Measurements from ENCODE around the gene FAM107B. TPM values are rescaled to one million over a fixed set of nuclear protein-coding genes. Genes with fewer than 3 reads are reported as not detected.

FAM107B gene
- total and polyA plus RNA-seq, 11 donors = 1.9 to 27.6 (median 4.9) TPM

DNA sequence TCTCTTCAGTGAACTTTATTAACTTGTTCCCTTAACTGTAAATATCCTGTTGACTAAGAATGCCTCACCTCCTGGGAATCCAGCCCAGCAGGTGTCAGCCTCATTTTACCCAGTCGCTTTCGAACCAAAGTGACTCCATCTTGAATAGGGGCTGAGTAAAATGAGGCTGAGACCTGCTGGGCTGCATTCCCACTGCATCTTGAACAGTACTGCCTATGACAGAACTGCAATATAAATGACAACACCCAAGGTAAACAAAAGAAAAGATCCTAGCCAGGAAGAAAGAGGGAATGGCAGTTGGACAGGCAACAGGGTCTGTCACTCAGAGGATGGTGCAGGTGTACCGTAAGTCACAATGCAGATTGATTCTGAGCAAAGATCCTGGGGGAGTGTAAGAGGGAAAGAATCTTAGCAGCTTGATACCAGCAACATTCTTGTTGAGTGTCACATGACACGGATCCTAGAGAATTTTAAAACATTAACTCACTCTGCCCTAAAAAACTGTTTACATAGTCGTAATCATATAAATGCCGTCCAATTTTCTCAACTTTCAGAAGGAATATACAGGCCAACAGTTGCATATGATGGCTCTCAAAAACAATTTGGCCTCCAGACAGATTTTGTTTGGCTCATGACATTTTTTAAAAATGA, 4.4 kb upstream of the FAM107B start:
- intact Hi-C loops (cut with DNase I) = no loop called here
- no peak for TF ChIP-seq POLR2A (IDR thresholded peaks at IDR 0.05)
- TF ChIP-seq, protein P1, sequence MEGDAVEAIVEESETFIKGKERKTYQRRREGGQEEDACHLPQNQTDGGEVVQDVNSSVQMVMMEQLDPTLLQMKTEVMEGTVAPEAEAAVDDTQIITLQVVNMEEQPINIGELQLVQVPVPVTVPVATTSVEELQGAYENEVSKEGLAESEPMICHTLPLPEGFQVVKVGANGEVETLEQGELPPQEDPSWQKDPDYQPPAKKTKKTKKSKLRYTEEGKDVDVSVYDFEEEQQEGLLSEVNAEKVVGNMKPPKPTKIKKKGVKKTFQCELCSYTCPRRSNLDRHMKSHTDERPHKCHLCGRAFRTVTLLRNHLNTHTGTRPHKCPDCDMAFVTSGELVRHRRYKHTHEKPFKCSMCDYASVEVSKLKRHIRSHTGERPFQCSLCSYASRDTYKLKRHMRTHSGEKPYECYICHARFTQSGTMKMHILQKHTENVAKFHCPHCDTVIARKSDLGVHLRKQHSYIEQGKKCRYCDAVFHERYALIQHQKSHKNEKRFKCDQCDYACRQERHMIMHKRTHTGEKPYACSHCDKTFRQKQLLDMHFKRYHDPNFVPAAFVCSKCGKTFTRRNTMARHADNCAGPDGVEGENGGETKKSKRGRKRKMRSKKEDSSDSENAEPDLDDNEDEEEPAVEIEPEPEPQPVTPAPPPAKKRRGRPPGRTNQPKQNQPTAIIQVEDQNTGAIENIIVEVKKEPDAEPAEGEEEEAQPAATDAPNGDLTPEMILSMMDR (IDR thresholded peaks at IDR 0.05) = no peak
- no peak overlapping the region for H3K27ac ChIP-seq
- no peaks in the 10 kb centered on the region for H3K27me3 ChIP-seq
- H3K4me1 ChIP-seq = peaks cover 0 to 10% (median 0%) of the 10 kb centered on the region in 12 donors
- H3K36me3 ChIP-seq = no peaks in the 10 kb centered on the region
- H3K9me3 ChIP-seq = no peaks in the 10 kb centered on the region
- peak; percentile 11 to 67 (median 31) for ATAC-seq
- no peak overlapping the region for H3K4me3 ChIP-seq
- 71 to 77% (median 75%) methylated on average over 6 of the region's 6 CpGs for WGBS, 4 donors
- DNase-seq = no peak

DNA sequence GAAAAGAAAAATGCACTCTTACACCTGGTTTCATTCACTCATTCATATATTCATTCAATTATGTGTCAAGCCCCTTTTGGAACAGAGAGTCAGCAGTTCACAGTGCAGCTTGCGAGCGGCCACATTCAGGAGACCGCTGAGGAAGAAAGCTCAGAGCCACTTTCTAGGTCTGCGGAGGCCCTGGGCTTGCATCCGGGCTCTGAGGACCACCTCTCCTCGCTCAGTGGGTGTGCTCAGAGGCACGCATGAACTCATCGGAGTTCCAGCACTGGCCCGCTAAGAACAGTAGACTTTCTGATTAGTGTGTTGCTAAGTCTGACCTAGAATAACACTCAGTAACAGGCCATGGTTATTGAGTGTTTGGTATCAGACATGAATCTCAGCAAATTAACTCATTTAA, 1.8 kb upstream of the FAM107B start:
- intact Hi-C loops (cut with DNase I) = no loop called here
- no peak for ATAC-seq
- H3K9me3 ChIP-seq = no peaks in the 10 kb centered on the region

GRCh38 chr10:14775656-14776055, 959 bp upstream of the FAM107B start:
- no peaks in the 10 kb centered on the region for H3K27me3 ChIP-seq
- no peak overlapping the region for H3K27ac ChIP-seq
- no peak for TF ChIP-seq POLR2A (IDR thresholded peaks at IDR 0.05)
- TF ChIP-seq, protein P1 (IDR thresholded peaks at IDR 0.05) = no peak
- H3K36me3 ChIP-seq = no peaks in the 10 kb centered on the region
- H3K9me3 ChIP-seq = no peaks in the 10 kb centered on the region
- DNase-seq (no peak), ATAC-seq (no peak)
- peaks cover 0 to 10% (median 0%) of the 10 kb centered on the region in 12 donors for H3K4me1 ChIP-seq
- intact Hi-C loops (cut with DNase I) = no loop called here
- 82 to 92% (median 85%) methylated on average over 3 of the region's 3 CpGs for WGBS, 4 donors
- H3K4me3 ChIP-seq = no peak overlapping the region

More for the DNA sequence above, 1.8 kb upstream of the FAM107B start:
- H3K4me1 ChIP-seq = peaks cover 0 to 10% (median 0%) of the 10 kb centered on the region in 12 donors
- H3K27me3 ChIP-seq = no peaks in the 10 kb centered on the region
- no peak overlapping the region for H3K27ac ChIP-seq
- no peak overlapping the region for H3K4me3 ChIP-seq
- DNase-seq = no peak
- WGBS, 4 donors = 88 to 95% (median 93%) methylated on average over 9 of the region's 9 CpGs
- TF ChIP-seq, protein P1 (IDR thresholded peaks at IDR 0.05) = no peak
- no peak for TF ChIP-seq POLR2A (IDR thresholded peaks at IDR 0.05)
- H3K36me3 ChIP-seq = no peaks in the 10 kb centered on the region

DNA sequence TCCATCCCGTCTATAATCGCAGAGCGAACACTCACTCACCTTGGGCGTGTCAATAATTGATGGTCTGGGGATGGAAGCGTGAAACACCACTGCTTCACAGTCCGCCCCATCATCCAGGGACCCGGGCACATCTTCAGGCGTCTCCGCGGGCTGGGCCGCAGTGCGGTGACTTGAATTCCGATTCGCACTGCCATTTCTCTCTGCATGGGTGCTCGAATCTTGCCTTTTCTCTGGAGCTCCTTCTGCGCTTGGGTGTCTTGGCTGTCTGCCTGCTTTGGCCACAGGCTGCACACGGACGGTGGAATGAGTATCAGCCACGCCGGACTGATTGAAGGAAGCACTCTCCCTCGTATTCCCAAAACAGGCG, 500 bp downstream of the FAM107B start:
- intact Hi-C loops (cut with DNase I) = no loop called here
- no peak overlapping the region for H3K4me3 ChIP-seq
- H3K9me3 ChIP-seq = no peaks in the 10 kb centered on the region
- TF ChIP-seq, protein P1 (IDR thresholded peaks at IDR 0.05) = no peak
- no peak for TF ChIP-seq POLR2A (IDR thresholded peaks at IDR 0.05)
- DNase-seq (no peak), ATAC-seq (no peak)
- 93 to 95% (median 93%) methylated on average over 22 of the region's 22 CpGs for WGBS, 4 donors
- no peak overlapping the region for H3K27ac ChIP-seq
- no peaks in the 10 kb centered on the region for H3K36me3 ChIP-seq
- H3K27me3 ChIP-seq = no peaks in the 10 kb centered on the region
- peaks cover 0 to 9% (median 0%) of the 10 kb centered on the region in 12 donors for H3K4me1 ChIP-seq

Measured in heart left ventricle (tissue), 16 donors.